Measurements from ENCODE around the gene GNRH2. TPM values are rescaled to one million over a fixed set of nuclear protein-coding genes. Genes with fewer than 3 reads are reported as not detected.

The GNRH2 gene
- total RNA-seq, 1 experiment from 2014 or later = 1.1 TPM

DNA sequence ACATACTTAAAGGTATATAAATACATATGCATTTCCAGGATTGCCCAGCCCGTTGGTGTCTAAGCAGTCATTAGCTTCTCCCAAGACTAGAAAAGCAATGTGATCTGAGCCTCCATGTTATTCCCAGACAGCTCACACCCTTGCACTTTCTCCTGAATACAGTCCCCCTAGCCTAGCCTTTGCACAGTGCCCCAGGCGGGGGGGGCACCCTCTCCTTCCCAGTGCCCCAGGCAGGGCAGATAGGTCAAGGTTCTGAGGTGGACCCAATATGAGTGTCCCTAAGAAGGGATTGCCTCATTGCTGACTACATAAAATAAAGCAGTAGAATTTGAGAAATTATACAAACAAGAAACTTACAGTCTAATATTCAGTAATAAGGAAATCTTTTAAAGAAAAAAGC lies 15.4 kb upstream of the GNRH2 start:
- H2BK20ac ChIP-seq (ENCODE audit: low read depth, low read length, poor library complexity, severe bottlenecking) = no peak overlapping the region
- H3K14ac ChIP-seq (ENCODE audit: insufficient read depth, low read length) = no peak overlapping the region
- H4K8ac ChIP-seq (replicated peaks; ENCODE audit: insufficient read length, low read depth, low read length) = no peak overlapping the region
- no peak overlapping the region for H2BK12ac ChIP-seq (ENCODE audit: insufficient read length, low read depth, low read length)
- no peaks in the 10 kb centered on the region for H3K4me1 Mint-ChIP-seq
- H3K27me3 ChIP-seq (ENCODE audit: insufficient read depth, low read length) = no peaks in the 10 kb centered on the region
- no peaks in the 10 kb centered on the region for H3K9me3 Mint-ChIP-seq
- no peak overlapping the region for H4K5ac ChIP-seq (ENCODE audit: insufficient read length, low read depth, low read length)
- H3T11ph ChIP-seq (ENCODE audit: low read length) = no peak overlapping the region
- WGBS (ENCODE audit: extremely low coverage, insufficient read length, low lambda C conversion rate) = no CpG with 5 or more reads among the region's 2 CpGs
- H3K23me2 ChIP-seq (ENCODE audit: insufficient read length, low read depth, low read length, poor library complexity, severe bottlenecking) = no peaks in the 10 kb centered on the region
- H4K91ac ChIP-seq (ENCODE audit: insufficient read length, low read depth, low read length) = no peak overlapping the region
- TF ChIP-seq, protein P1, sequence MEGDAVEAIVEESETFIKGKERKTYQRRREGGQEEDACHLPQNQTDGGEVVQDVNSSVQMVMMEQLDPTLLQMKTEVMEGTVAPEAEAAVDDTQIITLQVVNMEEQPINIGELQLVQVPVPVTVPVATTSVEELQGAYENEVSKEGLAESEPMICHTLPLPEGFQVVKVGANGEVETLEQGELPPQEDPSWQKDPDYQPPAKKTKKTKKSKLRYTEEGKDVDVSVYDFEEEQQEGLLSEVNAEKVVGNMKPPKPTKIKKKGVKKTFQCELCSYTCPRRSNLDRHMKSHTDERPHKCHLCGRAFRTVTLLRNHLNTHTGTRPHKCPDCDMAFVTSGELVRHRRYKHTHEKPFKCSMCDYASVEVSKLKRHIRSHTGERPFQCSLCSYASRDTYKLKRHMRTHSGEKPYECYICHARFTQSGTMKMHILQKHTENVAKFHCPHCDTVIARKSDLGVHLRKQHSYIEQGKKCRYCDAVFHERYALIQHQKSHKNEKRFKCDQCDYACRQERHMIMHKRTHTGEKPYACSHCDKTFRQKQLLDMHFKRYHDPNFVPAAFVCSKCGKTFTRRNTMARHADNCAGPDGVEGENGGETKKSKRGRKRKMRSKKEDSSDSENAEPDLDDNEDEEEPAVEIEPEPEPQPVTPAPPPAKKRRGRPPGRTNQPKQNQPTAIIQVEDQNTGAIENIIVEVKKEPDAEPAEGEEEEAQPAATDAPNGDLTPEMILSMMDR (conservative IDR thresholded peaks at IDR 0.05) = no peak
- no peak overlapping the region for H3K56ac ChIP-seq (ENCODE audit: insufficient read length, low read depth, low read length)
- H3K23ac ChIP-seq (ENCODE audit: insufficient read length, low read depth, low read length) = no peak overlapping the region
- no peaks in the 10 kb centered on the region for H3K4me1 ChIP-seq (ENCODE audit: insufficient read depth, low read length)
- H2AK5ac ChIP-seq (ENCODE audit: insufficient read length, low read length) = no peak overlapping the region
- no peak overlapping the region for H3K9ac ChIP-seq (ENCODE audit: extremely low read depth, insufficient read length, low read length)
- H3K27ac Mint-ChIP-seq = no peak overlapping the region
- no peak overlapping the region for H3K27ac ChIP-seq (ENCODE audit: insufficient read length, low read depth, low read length)
- H2AFZ ChIP-seq (ENCODE audit: low read length) = no peak overlapping the region
- no peaks in the 10 kb centered on the region for H3K9me3 ChIP-seq (ENCODE audit: control insufficient read depth, low read depth, low read length)
- no peaks in the 10 kb centered on the region for H4K20me1 ChIP-seq (ENCODE audit: control insufficient read depth, insufficient read depth, insufficient read length)
- H3K79me2 ChIP-seq (ENCODE audit: insufficient read depth, low read length) = no peaks in the 10 kb centered on the region
- H3K18ac ChIP-seq (ENCODE audit: insufficient read length, low read depth, low read length) = no peak overlapping the region
- H3K27me3 Mint-ChIP-seq (ENCODE audit: low read depth) = no peaks in the 10 kb centered on the region
- H2BK15ac ChIP-seq (ENCODE audit: low read depth, low read length) = no peak overlapping the region
- DNase-seq = no peak
- peaks cover 16 to 66% (median 50%) of the 10 kb centered on the region in 3 experiments for H3K36me3 Mint-ChIP-seq (ENCODE audit: insufficient read depth in 1 of 3, low read depth in 3 of 3)
- no peaks in the 10 kb centered on the region for H3K79me1 ChIP-seq (ENCODE audit: insufficient read depth, low read depth, low read length, poor library complexity, severe bottlenecking)
- no peak overlapping the region for H3K4me3 Mint-ChIP-seq
- no peak overlapping the region for H2BK120ac ChIP-seq (ENCODE audit: low read depth, low read length, poor library complexity, severe bottlenecking)
- H2BK5ac ChIP-seq (ENCODE audit: insufficient read length, low read length) = no peak overlapping the region
- H3K4me2 ChIP-seq (ENCODE audit: insufficient read depth, insufficient read length, low read length) = no peak overlapping the region
- H3K4ac ChIP-seq (ENCODE audit: low read depth, low read length) = no peak overlapping the region

All from H9 (cell line).